ENCODE results near the gene KIFC1. TPM values are rescaled to one million over a fixed set of nuclear protein-coding genes. Genes with fewer than 3 reads are reported as not detected.

KIFC1 gene
- total and polyA plus RNA-seq, 9 of the 15 experiments (the other 6 are each of a cell fraction or from before 2014, with no cell fraction given) = 1.3 to 95.2 (median 76.9) TPM

GRCh38 chr6:33424855-33425667, 33.4 kb downstream of the KIFC1 start (continued):
- TF ChIP-seq BRF1 (IDR thresholded peaks at IDR 0.05; ENCODE audit: borderline replicate concordance, extremely low read depth, insufficient read length) (no peak), SUPT5H (IDR thresholded peaks at IDR 0.05) (peak; percentile 89), ATF7 (IDR thresholded peaks at IDR 0.05) (0 out of 2 replicates have a peak, but pooled peaks have one; percentile 32)

GRCh38 chr6:33425668-33426577, 34.3 kb downstream of the KIFC1 start:
- in situ Hi-C loops (cut with MboI) (no loop called here), intact Hi-C loops (cut with micrococcal nuclease) (loop anchor here (1.0 to 10.0 kb wide), 6 partner anchors 35 to 301 kb away; partner anchors contain the start of genes BAK1, KIFC1 and RGL2)
- ChIA-PET CTCF (ENCODE audit: low intra/inter-chr PET ratio) (interaction anchor here (0.5 to 2.4 kb wide), 7 partner anchors 8 to 246 kb away, joined by 3 to 16 read pairs (median 4); partner anchors contain the start of genes B3GALT4 and KIFC1), POLR2A (interaction anchor here (0.5 to 2.7 kb wide), 16 partner anchors 10 to 453 kb away, joined by 3 to 20 read pairs (median 3); partner anchors contain the start of genes BAK1, KIFC1, RGL2 and RPS18)
- Histone ChIP-seq H3K36me3 (ENCODE audit: control insufficient read depth, insufficient read depth, low read length) (no peaks in the 10 kb centered on the region), H3K4me1 (replicated peaks in 1 of 2; ENCODE audit: control insufficient read depth in 2 of 2, insufficient read depth in 2 of 2, low read length in 2 of 2) (peaks cover 43 to 53% of the 10 kb centered on the region in 2 experiments), H4K20me1 (replicated peaks; ENCODE audit: control insufficient read depth, insufficient read depth, low read length) (no peaks in the 10 kb centered on the region; the same call in 1 of the 2 replicates), H3K79me2 (ENCODE audit: control insufficient read depth, insufficient read depth, low read length) (peaks cover 47% of the 10 kb centered on the region), H3K4me2 (ENCODE audit: insufficient read depth, low read length) (peak overlapping the region; percentile 96), H3K27me3 (ENCODE audit: control insufficient read depth in 2 of 2, insufficient read depth in 2 of 2, low read length in 2 of 2) (no peaks in the 10 kb centered on the region), H3K27ac (ENCODE audit: extremely low read depth, low read depth, low read length) (peak overlapping the region; percentile 95), H3K9me3 (replicated peaks; ENCODE audit: control insufficient read depth, insufficient read depth, low read depth, low read length) (no peaks in the 10 kb centered on the region), H3K9me1 (ENCODE audit: control insufficient read depth, insufficient read depth, low read length) (no peaks in the 10 kb centered on the region), H2AFZ (ENCODE audit: low read depth, low read length) (peak overlapping the region; percentile 79), H3K4me3 (peak overlapping the region; percentile 57), H3K9ac (ENCODE audit: insufficient read depth in 1 of 2, low read depth in 2 of 2, low read length in 2 of 2) (peak overlapping the region; percentile 91 to 96)
- under 1% methylated on average over 27 of the region's 43 CpGs for WGBS (ENCODE audit: insufficient coverage, low coverage, missing lambda C conversion rate)
- FAIRE-seq (peak; percentile 64), ATAC-seq (peak; percentile 87), DNase-seq (ENCODE audit: extremely low read depth in 1 of 4, low spot score in 3 of 4) (peak; percentile 94 to 98 (median 96))
- no TSS peak for BruUV-seq (replicated peaks)
- TF ChIP-seq ZBTB34 (CRISPR knock-in tag; IDR thresholded peaks at IDR 0.05) (no peak), HSF4 (CRISPR knock-in tag; IDR thresholded peaks at IDR 0.05; ENCODE audit: borderline replicate concordance) (no peak), E2F1 (CRISPR knock-in tag; IDR thresholded peaks at IDR 0.05) (no peak; the same call in 1 of the 2 replicates), NCOR1 (IDR thresholded peaks at IDR 0.05) (no peak; the same call in 1 of the 2 replicates), ATF6 (CRISPR knock-in tag; IDR thresholded peaks at IDR 0.05) (no peak), MBD2 (IDR thresholded peaks at IDR 0.05; ENCODE audit: borderline replicate concordance, low read depth) (no peak), RBM39 (optimal IDR thresholded peaks at IDR 0.05; ENCODE audit: low read depth, low read length) (no peak), FOXJ2 (tag; IDR thresholded peaks at IDR 0.05) (no peak), ZNF444 (CRISPR knock-in tag; IDR thresholded peaks at IDR 0.05) (0 out of 2 replicates have a peak, but pooled peaks have one; percentile 46), EZH2 (IDR thresholded peaks at IDR 0.05; ENCODE audit: borderline replicate concordance, low read depth, low read length) (no peak)
